ENCODE data around the gene PPFIA3.

- TF ChIP-seq CTCF (IDR thresholded peaks at IDR 0.05) (no peak), POLR2AphosphoS5 (IDR thresholded peaks at IDR 0.05) (no peak)
These were observed 20.5 kb upstream of the PPFIA3 start for GRCh38 chr19:49098795-49099194.
